CD4-positive, alpha-beta T cell treated with Interleukin-17A for 1 hour (primary cell): Measurements from ENCODE around the gene DHPS.
"Not testable (repeated sequence)": the region's sequence is repeated elsewhere in the genome, so short reads cannot be mapped to it uniquely, and the experiment has no call there.

Experiments used
- DNase-seq: peaks from one replicate; pipeline ENCODE4 v3.0.0-alpha.2; 2020

The DHPS gene

DNA sequence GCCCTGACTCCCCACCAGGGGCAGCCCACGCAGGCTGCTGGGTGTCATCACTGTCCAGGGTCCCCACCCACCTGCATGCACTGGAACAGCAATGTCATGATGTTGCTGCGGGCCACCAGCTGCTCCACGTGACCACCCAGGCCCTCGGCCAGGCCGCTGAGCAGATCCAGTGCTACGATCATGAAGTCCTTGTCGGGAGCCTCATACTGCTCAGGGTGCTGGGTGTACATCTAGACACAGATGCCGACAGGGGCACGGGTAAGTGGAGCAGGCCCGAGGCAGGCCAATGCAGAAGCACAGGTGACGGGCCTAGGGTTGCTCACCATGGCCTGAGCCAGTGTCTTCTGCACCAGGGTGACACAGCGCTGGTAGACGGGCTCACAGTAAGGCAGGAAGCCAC is 23.5 kb upstream of the DHPS start:
- no peak for DNase-seq

DNA sequence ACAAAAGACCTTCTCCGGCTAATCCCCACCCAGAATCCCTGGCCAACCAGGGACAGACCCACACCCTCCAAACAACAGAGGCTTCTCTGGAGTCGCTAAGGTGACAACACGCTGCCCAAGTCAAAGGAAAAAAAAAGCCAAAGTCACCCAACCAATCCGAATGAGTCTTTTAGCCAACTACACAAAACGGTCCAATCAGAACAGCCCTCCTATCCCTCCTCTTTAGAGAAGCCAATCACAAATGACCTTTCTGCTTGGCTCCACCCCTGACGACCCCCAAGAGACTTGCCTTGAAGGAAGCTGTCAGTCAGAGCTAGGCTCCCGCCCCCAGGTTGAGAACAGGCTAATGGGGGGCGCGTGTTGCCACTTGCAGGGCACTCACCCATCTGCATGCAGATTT is 21.4 kb upstream of the DHPS start:
- peak; percentile 11 for DNase-seq

GRCh38 chr19:12701596-12702282 is 20.1 kb upstream of the DHPS start:
- DNase-seq, result no peak

DNA sequence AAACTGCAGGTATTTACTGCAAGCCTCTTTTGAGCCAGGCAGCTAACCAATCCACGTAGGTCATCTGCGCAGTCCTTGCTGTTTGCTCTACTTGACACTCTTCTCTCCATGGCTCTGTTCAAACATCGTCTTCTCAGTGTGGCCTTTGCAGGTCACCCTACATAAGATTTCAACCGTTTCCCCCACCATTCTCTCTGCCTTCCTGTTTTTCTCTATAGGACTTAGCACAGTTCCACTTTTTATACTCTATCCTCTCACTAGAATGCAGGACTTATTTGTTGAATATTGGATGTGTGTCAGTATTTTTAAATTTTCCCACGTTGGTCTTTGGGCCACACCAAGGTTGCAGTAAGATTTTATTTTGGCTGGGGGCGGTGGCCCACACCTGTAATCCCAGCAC is 16.5 kb upstream of the DHPS start:
- no peak for DNase-seq

GRCh38 chr19:12697425-12697824 is 15.7 kb upstream of the DHPS start:
- not testable (repeated sequence) for DNase-seq

GRCh38 chr19:12696366-12697335 is 15.0 kb upstream of the DHPS start, which contains the start of gene FBXW9:
FBXW9 (minus strand) TSS chr19:12696631; CDS start chr19:12696581, 50 bp downstream.
- peak; percentile 97 for DNase-seq

GRCh38 chr19:12695997-12696365 is 14.3 kb upstream of the DHPS start:
- DNase-seq, result no peak

- DNase-seq, result no peak
These were observed 13.8 kb upstream of the DHPS start for GRCh38 chr19:12695514-12695913.

GRCh38 chr19:12695096-12695495 is 13.4 kb upstream of the DHPS start:
- no peak for DNase-seq

- DNase-seq, result no peak
These were observed 13.0 kb upstream of the DHPS start for GRCh38 chr19:12694641-12695040.

GRCh38 chr19:12692960-12693359 is 11.3 kb upstream of the DHPS start:
- no peak for DNase-seq

GRCh38 chr19:12689581-12690216 is 8.0 kb upstream of the DHPS start:
- no peak for DNase-seq

GRCh38 chr19:12689012-12689411 is 7.3 kb upstream of the DHPS start:
- DNase-seq, result no peak

DNA sequence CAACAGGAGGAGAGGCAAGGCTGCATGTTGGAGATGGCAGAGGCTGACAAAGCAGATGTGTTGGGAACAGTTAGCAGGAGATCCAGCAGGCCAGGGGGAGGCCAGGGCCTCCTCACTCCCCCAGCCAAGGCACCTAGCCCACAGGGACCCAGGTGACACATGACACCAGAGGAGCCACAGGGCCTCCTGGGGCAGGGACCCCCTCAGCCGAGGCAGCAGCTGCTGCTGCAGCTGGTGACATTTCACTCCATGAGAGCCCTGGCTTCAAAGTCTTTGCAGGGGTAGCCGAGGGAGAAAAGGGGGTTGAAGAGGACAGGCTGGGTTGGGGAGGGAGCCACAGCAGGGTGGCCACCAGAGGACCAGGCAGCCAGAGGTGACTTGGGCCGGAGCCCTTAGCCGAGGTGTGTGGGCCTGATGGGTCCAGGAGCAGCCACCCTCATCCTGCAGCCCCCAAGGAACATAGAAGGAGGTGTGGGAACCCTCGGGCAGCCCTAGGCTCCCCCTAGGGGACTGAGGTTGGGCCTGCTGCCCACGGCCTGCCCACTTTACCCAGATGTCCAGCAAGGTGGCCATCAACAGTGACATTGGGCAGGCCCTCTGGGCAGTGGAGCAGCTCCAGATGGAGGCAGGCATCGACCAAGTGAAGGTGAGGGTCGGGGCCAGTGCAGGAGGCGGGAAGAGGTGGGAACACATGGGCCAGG is 6.0 kb upstream of the DHPS start, which contains the start of gene GNG14:
GNG14 (plus strand) TSS at position 503 of the 701 bp plus-strand sequence; CDS start at position 554, 51 bp downstream.
- DNase-seq, result no peak

DNA sequence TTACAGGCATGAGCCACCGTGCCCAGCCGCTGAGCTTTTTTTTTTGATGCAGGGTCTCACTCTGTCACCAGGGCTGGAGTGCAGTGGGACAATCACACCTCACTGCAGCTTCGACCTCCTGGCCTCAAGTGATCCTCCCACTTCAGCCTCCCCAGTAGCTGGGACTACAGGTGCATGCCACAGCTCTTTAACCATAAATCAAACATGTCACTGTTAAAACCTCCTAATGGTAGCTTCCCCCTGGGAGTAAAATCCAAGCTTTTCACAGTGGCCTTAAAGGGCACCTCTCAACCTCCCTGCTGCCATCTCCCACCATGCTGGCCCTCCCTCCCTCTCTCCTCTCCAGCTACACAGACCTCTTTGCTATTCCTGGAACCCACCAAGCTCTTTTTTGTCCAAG is 4.2 kb upstream of the DHPS start:
- no peak for DNase-seq

DNA sequence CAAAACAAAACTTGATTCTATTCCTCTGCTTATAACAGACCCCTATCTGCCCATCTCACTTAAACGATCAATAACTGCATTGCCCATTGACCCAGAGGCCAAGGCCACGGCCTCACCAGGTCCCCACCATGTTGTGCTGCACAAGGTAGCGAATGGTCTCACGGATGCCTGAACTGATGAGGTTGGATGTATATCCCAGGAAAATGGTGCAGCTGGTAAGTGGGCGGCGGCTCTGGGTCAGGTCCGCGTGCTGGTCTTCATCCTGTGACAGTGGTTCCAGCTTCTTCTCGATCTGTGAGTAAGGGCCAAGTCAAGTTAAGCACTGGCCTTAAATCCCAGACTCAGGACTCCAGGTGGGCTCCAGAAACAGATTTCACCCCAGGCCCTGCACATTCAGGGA is 1.6 kb downstream of the DHPS start:
- DNase-seq, result no peak

- not testable (repeated sequence) for DNase-seq
These were observed 3.6 kb downstream of the DHPS start for GRCh38 chr19:12678039-12678438.

DNA sequence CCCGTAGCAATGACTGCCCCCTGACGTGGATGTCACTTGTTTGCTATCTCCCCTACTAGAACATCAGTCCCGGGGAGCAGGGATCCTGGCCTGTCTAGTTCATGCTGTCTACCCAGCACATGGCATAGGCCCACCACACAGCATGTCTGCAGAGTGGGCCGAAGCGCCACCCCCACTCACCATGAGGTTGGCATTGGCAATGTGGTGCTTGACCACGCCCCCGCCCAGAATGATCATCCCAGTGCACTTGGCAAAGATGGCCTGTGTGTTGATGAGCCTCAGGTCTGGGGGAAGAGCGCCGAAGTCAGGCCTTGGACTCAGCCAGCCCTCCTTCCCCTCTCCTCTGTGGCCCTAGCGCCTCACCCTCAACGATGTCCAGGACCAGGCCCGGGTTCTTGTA is 4.8 kb downstream of the DHPS start:
- no peak for DNase-seq

GRCh38 chr19:12676384-12676792 is 5.3 kb downstream of the DHPS start:
- DNase-seq, result peak; percentile 85

DNA sequence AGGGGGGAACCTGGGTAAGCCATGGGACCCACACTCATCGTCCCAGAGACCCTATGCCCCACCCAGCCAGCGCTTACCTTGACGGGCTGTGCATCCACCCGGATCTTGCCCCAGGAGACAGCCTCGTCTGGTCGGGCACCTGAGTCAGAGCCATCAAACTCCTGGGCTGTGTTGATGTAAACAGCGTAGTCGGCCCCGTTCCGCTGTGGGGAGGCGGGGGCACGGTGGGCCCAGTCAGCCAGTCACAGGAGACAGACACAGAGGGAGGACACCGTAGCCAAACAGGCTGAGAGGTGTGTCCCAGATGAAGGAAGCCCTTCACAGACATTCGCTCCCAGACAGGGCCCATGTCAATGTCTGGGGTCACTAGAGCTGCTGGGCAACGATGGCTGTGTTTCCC is 5.7 kb downstream of the DHPS start:
- DNase-seq, result no peak

- DNase-seq, result no peak
These were observed 6.3 kb downstream of the DHPS start for GRCh38 chr19:12675399-12675798.

DNA sequence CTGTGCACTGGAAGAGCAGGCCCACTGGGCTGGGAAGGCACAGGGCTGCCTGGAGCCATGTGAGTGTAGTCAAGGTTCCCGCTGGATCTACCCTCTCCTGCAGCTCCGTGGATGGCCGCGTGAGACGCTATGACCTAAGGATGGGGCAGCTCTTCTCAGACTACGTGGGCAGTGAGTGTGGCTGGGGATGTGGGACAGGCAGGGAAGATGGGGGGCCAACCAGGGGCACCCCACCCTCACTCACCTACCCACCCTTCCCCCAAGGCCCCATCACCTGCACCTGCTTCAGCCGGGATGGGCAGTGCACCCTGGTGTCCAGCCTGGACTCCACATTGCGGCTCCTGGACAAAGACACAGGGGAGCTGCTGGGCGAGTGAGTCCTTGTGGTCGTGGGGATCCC is 8.9 kb downstream of the DHPS start:
- no peak for DNase-seq
